ENCODE results near the gene CHST15.

CHST15 gene

DNA sequence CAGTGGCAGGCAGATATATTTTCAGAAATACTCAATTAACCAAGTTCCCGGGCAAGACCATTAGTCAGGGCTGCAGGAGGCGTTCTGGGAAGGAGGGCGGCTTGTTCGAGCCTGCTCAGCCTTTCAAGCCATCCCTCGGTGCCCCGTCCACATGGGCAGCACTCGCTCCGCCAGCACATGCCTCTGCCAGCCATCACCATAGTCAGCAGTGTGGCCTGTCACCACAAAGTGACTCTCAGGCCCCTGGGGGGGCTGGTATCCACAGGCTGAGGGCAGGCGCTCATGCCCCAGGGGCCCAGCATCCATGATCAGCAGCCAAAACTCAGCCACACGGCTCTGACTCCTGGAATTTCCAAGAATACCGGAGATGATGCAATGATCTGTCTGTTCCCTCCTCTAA is 81.9 kb downstream of the CHST15 start:
- DNase-seq (ENCODE audit: low read depth in 2 of 2), result no peak

DNA sequence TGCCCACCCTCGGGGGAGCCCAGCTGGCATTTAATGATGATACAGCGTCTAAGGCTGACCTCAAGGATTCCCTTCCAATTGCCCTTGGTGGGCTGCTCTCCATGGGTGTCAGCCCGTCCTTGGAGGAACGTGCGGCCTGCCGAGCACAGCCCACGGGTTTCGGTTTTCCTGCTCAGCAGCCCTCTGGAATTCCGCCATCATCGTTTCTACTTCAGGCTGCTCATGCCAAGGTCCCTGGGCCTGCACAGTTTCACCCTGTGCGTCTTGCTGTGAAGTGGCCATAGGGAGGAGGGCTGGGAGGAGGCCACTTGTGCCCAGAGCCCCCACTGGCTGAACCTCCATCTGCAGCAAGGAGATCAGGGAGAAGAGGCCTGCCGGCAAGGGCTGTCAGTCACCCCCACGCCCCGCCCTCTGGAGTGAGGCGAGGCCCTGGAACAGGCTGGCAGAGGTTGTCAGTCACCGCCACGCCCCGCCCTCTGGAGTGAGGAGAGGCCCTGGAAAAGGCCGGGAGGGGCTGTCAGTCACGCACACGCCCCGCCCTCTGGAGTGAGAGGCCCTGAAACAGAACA is 82.8 kb downstream of the CHST15 start:
- no peak for DNase-seq (ENCODE audit: low read depth in 2 of 2)

DNA sequence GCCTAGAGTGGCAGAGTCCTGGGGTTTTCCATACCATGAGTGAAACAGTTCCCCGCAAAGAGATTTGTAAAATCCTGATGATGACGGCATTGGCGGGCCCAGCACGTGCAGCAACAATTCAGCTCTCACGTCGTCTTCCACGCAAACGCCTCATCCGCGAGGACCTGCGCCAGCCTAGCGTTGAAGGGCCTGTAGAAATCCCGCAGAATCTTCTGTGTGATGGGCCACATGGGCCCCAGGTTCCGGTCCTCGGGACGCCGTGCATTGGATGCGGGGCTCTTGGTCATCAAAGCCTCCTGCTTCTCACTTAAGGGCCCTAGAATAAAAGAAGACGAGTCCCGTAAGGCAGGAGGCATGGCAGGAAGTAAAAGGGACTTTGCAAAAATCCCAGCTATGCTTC is 83.4 kb downstream of the CHST15 start:
- no peak for DNase-seq (ENCODE audit: low read depth in 2 of 2)

DNA sequence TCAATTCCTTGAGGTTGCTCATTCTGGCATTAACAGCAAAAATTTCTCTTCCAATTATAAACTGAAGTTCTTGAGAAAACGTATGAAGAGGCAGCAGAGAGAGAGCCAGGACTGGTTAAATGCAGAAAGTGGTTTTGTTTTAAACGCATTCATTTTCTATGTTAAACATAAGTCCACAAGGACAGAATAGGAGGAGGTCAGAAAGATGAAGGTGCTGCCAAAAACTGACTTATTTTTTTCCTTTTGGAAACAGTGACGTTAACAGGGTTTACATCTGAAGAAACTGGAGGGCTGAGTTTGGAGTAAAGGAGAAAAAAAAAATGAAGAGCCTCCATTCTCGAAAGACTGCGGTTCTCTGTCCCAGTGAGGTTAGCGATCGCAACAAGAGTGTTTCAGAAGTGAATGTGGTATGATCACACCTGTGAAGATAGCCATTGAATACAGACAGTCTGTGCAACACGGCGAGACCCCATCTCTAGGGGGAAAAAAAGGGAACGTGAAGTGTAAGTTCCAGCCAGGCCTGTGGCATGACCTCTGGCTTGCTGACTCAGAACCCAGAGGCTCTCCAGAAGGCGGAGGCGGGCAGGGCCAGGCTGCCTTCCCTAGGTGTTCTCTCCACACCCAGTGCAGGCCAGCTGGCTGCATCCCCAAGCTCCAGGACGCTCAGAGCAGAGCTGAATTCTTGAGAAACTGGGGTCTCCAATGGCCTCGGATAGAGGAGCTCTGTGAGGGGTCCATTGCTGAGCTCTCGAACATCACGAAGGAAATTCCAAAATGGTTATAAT is 84.0 kb downstream of the CHST15 start:
- no peak for DNase-seq (ENCODE audit: low read depth in 2 of 2)

DNA sequence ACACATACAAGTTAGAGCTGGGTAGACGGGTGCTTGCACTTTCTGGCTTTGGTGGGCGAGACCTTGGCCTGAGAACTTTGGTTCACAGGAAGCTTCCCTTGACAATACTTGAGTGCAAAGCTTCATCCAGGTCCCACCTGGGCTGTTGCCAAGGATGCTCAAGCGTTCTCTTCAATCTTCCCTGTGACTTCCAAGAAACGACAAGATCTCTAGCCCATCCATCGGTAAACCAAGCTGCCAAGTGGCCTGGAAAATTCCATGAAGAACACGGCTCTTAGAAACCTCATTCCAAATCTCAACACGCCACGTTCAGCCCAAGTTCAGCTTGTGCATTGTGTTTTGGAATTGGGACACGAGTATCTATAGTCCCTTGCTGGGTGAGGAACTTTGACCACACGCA is 84.7 kb downstream of the CHST15 start:
- DNase-seq (ENCODE audit: low read depth in 2 of 2), result no peak

DNA sequence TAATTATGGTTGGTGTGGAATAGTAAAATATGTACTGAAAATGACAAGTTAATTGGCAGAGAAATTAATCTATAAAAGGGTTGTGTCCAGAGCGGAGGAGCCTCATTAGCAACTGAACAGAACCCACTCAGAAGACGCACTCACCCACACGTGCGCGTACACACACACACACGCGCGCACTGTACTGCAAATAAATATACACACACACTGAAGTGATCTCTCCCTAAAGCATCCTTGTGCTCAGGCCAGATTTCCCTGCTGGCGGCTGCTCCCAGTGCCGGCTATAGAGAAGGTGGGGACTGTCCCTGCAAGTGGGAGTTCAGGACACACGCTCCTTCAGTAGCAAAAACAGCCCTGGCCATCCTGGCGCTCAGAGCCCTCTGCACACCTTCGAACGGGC is 85.2 kb downstream of the CHST15 start:
- no peak for DNase-seq (ENCODE audit: low read depth in 2 of 2)

DNA sequence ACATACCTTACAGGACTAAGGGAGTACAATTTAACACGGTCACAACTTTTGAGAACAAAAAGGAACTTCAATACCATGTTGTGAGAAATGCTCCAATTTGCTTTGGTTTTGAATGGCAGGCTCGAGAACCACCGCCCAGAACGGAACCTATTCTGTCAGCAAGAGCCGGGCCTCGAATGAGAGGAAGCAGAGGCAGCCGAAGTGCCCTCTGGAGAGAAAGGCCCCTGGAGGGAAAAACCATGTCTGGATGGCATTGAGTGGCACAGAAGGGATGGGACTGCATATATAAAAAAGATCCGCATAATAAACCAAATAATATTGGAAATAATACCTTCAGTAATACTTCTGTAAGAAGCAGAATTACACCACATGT is 85.6 kb downstream of the CHST15 start:
- no peak for DNase-seq (ENCODE audit: low read depth in 2 of 2)

DNA sequence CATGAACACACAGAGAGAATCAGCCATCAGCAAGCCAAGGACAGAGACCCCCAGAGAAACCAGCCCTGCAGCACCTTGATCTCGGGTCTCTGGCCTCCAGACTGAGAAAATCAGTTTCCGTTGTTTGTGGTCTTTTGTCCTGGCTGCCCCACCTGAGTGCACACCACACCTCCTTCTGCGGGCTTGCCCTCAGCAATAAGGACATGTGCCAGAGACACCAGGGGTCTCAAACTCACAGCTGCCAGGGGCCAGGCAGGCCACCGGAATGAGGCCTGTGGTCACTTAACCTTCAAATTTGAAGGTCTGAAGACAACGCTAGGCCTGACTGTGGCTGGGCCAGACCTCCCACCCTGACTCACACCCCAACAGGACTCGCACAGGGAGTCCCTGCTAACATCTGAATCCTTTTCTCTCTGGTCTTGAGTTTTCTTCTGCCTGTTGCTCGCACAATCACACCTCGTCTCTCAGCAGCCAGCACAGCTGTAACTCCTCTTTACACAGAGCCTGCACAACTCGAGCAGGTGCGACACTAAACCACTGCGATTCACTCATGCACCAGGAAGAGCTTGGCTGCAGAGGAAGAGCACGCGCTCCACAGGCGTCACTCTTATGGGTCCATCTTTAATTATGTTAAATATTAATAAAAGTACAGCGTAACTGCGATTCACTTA is 86.2 kb downstream of the CHST15 start:
- no peak for DNase-seq (ENCODE audit: low read depth in 2 of 2)

DNA sequence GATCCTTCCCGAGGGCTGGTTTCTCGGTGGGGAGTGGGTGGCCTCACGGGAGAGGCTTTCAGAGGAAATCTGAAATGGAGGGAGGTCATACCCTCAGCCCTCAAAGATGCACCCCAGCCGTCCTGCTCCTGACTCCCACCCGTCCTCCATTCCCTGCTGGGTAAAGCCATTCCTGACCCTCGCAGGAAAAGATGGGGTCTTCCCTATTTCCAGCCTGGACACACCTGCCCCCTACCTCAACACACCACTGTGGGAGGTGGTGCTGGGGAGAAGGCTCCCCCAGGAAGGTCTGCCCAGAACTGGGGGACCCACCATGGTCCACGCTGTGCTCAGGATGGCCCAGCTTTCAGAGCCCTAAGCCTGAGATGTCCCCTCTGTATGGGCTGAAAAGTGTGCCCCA is 86.9 kb downstream of the CHST15 start:
- no peak for DNase-seq (ENCODE audit: low read depth in 2 of 2)

DNA sequence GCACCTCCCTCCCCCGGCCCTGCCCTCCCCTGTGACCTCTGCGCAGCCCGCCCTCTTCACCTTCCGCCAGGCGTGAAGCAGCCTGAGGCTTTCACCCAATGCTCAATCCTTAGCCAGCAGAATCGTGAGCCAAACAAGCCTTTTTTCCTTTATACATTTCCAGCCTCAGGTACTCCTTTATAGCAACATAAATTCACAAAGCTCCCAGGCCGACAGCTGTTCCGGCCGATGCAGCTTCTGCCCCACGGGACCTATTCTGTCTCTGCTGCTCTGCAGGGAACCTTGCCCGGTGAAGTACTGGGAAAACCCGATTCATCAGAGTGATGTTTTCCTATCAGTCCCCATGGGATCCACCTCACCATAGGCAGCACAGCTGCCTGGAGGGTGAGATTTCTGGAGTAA is 87.4 kb downstream of the CHST15 start:
- DNase-seq (ENCODE audit: low read depth in 2 of 2), result no peak

DNA sequence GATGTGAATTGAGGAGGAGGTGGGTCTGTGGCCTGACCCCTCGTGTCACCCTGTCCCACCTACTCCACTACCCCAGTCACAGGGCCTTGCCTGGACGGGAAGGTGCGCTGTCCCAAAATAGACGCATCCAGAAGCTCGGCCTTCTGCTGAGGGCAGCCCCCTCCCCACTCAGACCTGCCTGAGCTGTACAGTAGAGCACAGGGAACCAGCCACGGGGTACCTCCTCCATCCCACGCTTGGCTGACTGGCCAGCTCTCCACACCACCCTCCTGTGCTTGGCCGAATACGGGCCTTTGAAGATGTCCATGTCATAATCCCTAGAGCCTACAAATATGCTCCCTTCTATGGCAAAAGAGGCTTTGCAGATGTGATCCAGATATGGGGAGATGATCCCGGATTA is 88.3 kb downstream of the CHST15 start:
- no peak for DNase-seq (ENCODE audit: low read depth in 2 of 2)

DNA sequence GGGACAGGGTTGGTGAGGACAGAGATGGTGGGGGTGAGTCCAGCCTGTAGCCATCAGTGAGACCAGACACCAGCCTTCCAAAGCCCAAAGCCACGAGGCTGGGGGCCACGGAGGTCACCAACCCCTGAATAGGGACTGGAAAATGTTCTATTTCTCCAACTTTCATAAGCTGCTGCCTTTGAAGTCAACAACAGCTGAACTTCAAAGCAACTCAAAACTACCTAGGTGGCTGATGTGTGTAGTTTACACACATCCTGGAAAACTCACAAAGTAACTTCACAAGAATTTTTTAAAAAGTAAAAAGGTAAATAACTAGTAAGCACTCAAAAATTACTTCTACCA is 88.8 kb downstream of the CHST15 start:
- DNase-seq (ENCODE audit: low read depth in 2 of 2), result no peak

DNA sequence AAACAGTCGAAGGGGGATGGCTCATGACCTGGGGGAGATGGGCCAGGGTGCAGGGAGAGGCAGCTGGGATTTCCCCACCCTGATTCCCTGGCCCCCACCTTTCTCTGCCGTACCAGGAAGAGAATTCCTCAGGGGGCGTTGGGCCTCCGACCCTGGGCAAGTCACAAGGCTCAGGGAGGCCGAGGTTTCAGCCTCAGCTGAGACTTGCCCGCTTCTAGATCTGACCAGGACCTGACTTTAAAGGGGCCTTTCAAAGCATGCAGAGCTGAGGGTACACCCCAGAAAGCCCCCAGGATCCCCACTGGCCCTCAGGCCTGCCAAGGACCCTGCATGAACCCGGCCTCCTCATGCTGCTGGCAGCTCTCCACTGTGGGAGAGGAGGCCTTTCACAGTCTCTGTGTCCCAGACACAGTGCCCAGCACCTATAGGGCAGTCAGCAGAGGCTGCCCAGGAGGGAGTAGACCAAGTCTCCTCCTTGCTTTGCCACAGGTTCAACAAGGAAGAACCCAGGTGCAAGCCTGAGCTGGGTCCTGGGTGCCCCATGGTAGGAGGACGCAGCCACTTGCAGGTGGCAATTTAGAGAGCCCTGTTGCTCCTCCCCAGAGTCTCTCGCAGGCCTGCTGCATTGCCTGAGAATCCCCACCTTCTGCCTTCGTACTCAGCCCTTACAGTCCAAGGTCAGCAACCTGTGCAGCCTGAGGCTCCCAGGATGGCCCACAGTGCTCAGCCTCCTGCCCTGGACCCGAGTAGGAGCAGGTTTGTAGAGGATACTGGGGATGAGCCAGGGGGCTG is 89.3 kb downstream of the CHST15 start:
- DNase-seq (ENCODE audit: low read depth in 2 of 2), result no peak

DNA sequence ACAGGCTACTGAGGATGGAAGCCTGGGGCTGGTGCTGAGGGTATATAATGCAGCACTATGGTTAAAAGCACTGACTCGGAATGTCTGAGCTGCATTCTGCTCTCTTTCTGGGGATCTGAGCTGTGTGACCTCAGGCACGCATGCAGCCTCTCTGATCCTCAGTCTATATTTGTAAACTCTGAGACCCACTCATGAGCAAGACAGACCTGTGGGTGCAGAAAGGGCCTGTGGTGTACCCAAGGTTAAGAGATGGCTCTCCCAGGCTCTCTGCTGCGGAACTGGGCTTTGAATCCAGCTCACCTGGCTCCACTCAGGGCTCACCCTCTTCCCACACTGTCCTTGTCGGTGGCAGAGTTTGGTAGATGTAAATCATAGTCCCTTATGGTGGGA is 89.9 kb downstream of the CHST15 start:
- no peak for DNase-seq (ENCODE audit: low read depth in 2 of 2)

DNA sequence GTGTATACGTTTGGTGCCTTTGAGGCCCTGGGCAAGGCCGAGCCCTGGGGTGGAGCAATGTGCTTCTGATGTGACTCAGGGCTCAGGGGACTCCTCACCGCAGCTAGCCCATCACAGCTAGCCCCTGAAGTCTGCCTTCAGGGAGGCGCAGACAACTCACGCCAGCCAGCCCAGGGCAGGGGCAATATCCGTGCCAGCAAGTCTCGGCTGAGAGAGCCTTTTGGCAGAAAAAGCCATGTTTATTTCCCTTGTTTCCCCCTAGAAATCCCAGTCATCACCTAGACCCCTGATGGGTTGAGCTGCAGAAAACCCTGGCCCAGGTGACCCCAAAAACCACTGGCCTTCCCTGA is 90.4 kb downstream of the CHST15 start:
- DNase-seq (ENCODE audit: low read depth in 2 of 2), result no peak

DNA sequence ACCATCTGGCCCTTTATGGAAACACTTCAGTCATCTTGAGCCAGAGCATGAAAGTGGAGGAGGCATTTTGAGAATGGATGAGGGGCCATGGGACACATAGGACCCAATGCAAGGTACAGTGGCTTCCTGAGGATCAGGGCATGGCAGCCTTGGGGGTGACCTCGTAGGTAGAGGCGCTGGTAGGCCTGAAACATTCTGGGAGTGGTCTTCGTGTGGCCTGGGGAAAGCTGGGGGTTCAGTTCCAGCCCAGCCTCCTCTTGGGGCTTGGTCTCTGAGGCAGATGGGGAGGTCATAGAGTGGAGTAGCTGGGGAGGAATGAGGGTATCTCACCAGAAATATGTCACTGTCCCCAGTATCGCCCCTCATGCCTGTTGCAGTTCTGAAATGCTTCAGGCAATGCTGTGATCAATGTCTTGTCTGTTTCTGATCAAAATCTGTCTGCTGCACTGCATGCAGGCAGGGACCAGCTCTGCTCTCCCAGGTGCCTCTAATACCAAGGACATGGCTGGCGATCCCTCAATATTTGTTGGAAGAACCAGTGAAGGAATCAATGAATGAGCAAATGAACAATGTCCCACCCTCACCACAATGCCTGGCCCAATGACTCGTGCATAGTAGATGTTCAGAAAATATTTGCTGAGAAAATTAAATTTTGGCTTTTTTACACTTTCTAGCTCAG is 90.9 kb downstream of the CHST15 start:
- DNase-seq (ENCODE audit: low read depth in 2 of 2), result no peak

DNA sequence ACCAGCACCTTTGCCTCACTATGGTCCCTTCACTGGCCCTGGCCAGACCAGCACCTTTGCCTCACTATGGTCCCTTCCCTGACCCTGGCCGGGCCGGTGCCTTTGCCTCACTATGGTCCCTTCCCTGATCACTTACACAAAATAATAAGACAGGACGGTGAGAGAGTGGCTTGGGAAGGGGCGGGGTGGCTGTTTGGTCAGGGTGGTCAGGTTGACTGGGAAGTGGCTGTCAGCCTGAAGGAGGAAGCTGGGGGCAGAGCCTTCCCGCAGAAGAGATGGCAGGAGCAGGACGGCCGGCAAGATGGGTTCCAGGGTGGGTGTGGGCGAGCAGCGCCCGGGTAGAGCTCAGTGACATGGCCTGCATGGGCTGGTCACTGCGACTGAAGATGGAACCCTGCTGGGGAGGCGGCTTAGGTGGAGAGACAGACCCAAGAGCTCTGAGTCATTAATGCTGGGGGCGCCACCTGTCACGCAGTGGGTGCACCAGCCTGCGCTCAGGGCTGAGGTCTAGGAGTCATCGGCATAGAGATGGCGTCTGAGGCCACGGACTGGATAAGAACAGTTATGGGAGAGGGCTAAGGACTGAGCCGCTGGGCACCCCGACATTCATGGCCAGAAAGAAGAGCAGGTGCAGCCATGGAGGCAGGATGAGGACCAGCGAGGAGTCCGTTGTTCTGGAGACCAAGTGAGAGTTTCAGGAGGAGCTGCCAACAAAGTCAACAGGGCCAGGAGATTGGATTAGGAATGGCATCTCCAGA is 91.8 kb downstream of the CHST15 start:
- no peak for DNase-seq (ENCODE audit: low read depth in 2 of 2)

DNA sequence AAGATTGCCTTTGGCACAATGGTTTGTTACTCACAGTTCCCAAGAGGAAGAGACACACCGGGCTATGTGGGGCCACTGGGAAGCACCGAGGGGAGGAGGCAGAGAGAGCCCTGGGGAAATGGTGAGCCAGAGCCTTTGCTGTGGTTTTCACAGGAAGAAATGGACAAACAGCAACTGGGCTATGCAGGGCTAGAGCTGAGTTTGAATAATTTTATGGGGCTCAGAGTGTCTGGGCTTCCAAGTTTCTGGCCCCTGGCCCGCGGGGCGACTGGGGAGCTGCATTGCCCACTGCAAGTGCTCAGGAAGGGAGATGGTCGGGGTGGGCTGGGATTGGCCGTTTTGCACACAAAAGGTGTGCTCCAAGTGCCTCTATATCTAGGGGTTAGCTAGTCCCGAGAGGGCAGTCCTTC is 92.6 kb downstream of the CHST15 start:
- DNase-seq (ENCODE audit: low read depth in 2 of 2), result no peak

DNA sequence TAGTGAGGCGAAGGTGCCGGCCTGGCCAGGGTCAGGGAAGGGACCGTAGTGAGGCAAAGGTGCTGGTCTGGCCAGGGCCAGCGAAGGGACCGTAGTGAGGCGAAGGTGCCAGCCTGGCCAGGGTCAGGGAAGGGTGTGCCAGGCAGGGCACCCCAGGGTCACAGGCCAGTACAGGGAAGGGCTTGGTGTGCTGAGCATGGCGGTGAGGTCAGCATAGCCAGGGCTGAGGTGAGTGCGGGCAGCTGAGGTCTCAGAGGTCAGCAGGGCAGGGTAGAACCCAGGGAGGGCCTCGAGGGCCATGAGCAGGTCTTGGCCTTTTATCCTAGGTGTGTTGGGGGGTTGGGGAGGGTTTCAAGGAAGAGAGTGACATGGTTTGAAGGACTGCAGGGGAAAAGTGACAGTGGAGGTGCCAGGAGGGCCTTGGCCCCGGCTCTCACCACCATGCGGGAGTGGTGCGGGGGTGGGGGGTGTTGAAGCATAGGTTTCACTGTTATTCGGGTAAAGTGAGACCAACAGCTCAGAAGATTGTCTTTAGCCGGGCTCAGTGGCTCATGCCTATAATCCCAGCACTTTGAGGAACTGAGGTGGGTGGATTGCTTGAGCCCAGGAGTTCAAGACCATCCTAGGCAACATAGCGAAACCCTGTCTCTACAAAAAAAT is 93.3 kb downstream of the CHST15 start:
- no peak for DNase-seq (ENCODE audit: low read depth in 2 of 2)

DNA sequence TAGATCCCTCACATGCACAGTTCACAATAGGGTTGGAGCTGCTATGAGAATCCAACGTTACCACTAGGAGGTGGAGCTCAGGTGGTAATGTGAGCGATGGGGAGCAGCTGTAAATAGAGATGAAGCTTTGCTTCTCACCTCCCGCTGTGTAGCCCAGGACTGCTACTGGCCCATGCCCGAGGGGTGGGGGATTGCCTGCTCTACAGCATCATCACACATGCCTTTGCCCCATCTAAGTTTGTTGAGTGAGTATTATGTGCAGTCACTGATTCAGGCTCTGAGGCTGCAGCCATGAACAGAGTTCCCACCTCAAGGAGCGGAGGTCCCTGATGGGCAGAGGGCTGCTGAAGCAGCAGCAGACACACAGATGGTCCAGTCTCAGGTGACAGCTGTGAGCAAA is 94.1 kb downstream of the CHST15 start:
- DNase-seq (ENCODE audit: low read depth in 2 of 2), result no peak

Data from stimulated activated CD8-positive, alpha-beta memory T cell treated with anti-CD3 and anti-CD28 coated beads, Interleukin-7, amount 100 ng/mL, for 1 hour (primary cell).